Measurements from ENCODE around the gene PTPN11. TPM values are rescaled to one million over a fixed set of nuclear protein-coding genes. Genes with fewer than 3 reads are reported as not detected.

PTPN11 gene
- total and polyA plus RNA-seq, 2 donors from 2014 or later = 20.0 to 105 TPM

DNA sequence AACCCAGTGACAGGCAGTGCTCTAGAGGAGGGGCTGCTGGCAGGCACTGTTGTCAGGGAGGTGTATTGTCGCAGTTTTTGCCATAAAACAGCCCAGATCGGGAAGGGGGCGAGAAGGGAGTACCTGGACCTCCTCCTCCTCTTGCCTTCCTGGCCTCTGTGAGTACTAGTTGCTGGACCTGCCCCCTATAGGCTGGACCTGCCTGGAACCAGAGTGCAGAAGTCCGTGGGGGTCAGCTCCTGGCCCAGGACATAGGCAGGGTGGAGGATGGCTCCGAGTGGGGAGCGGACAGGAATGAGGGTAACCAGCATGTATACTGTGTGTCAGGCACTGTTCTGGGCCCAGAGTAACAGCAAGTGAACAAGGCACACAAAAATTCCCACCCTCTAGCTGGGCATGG lies 116.3 kb downstream of the PTPN11 start:
- Histone ChIP-seq H3K9me3 (ENCODE audit: control insufficient read depth in 2 of 3, insufficient read depth in 1 of 3, low read length in 3 of 3) (no peaks in the 10 kb centered on the region), H3K4me1 (ENCODE audit: control insufficient read depth in 2 of 3, insufficient read depth in 2 of 3, low read depth in 1 of 3, low read length in 3 of 3) (no peaks in the 10 kb centered on the region), H3K9ac (ENCODE audit: low read length in 3 of 3) (no peak overlapping the region), H3K36me3 (ENCODE audit: control insufficient read depth in 2 of 3, insufficient read depth in 3 of 3, low read length in 3 of 3) (no peaks in the 10 kb centered on the region), H3K27ac (ENCODE audit: low read depth in 2 of 2, low read length in 2 of 2) (no peak overlapping the region), H3K4me3 (ENCODE audit: low read length in 3 of 3) (no peak overlapping the region), H3K27me3 (ENCODE audit: control insufficient read depth, insufficient read depth, low read length) (no peaks in the 10 kb centered on the region)
- DNase-seq = no peak
- intact Hi-C loops (cut with DNase I) = no loop called here
- TF ChIP-seq CTCF (IDR thresholded peaks at IDR 0.05; ENCODE audit: borderline replicate concordance, extremely low read depth, insufficient read depth) = no peak
- no peak for FAIRE-seq

GRCh38 chr12:112535637-112536366 lies 117.1 kb downstream of the PTPN11 start:
- Histone ChIP-seq H3K27ac (ENCODE audit: low read depth in 2 of 2, low read length in 2 of 2) (no peak overlapping the region), H3K9ac (ENCODE audit: low read length in 3 of 3) (no peak overlapping the region), H3K9me3 (ENCODE audit: control insufficient read depth in 2 of 3, insufficient read depth in 1 of 3, low read length in 3 of 3) (no peaks in the 10 kb centered on the region), H3K27me3 (ENCODE audit: control insufficient read depth, insufficient read depth, low read length) (no peaks in the 10 kb centered on the region), H3K36me3 (ENCODE audit: control insufficient read depth in 2 of 3, insufficient read depth in 3 of 3, low read length in 3 of 3) (no peaks in the 10 kb centered on the region), H3K4me1 (ENCODE audit: control insufficient read depth in 2 of 3, insufficient read depth in 2 of 3, low read depth in 1 of 3, low read length in 3 of 3) (no peaks in the 10 kb centered on the region), H3K4me3 (ENCODE audit: low read length in 3 of 3) (no peak overlapping the region)
- FAIRE-seq (no peak), DNase-seq (no peak)
- no peak for TF ChIP-seq CTCF (IDR thresholded peaks at IDR 0.05; ENCODE audit: borderline replicate concordance, extremely low read depth, insufficient read depth)
- intact Hi-C loops (cut with DNase I) = no loop called here

GRCh38 chr12:112536367-112536730 lies 117.6 kb downstream of the PTPN11 start:
- H3K36me3 ChIP-seq (ENCODE audit: control insufficient read depth in 2 of 3, insufficient read depth in 3 of 3, low read length in 3 of 3) = no peaks in the 10 kb centered on the region
- H3K4me3 ChIP-seq (ENCODE audit: low read length in 3 of 3) = no peak overlapping the region
- DNase-seq = no peak
- no peak overlapping the region for H3K9ac ChIP-seq (ENCODE audit: low read length in 3 of 3)
- no peaks in the 10 kb centered on the region for H3K4me1 ChIP-seq (ENCODE audit: control insufficient read depth in 2 of 3, insufficient read depth in 2 of 3, low read depth in 1 of 3, low read length in 3 of 3)
- no peaks in the 10 kb centered on the region for H3K9me3 ChIP-seq (ENCODE audit: control insufficient read depth in 2 of 3, insufficient read depth in 1 of 3, low read length in 3 of 3)
- no peak for FAIRE-seq
- H3K27ac ChIP-seq (ENCODE audit: low read depth in 2 of 2, low read length in 2 of 2) = no peak overlapping the region
- intact Hi-C loops (cut with DNase I) = no loop called here
- no peak for TF ChIP-seq CTCF (IDR thresholded peaks at IDR 0.05; ENCODE audit: borderline replicate concordance, extremely low read depth, insufficient read depth)
- no peaks in the 10 kb centered on the region for H3K27me3 ChIP-seq (ENCODE audit: control insufficient read depth, insufficient read depth, low read length)

Data from kidney (tissue), 14 donors.